PC-3 (cell line): ENCODE data around the gene SOAT1. TPM values are rescaled to one million over a fixed set of nuclear protein-coding genes. Genes with fewer than 3 reads are reported as not detected.

ENCODE experiments used
- ATAC-seq: fragments of 200-7000 bp; cut with Tn5 transposase; 2 replicates; pipeline ENCODE4 v1.9.1; 2020; ENCODE audit warnings: mild to moderate bottlenecking, moderate library complexity
- BruUV-seq: library from RNA; stranded (reverse); fragments of 400-500 nt; replicated peaks from 2 replicates; lab custom pipeline; 2021; lab: Mats Ljungman, UMichigan
- CTCF ChIA-PET: fragments of 300-600 bp; sonication (Branson Sonifier 250); formaldehyde crosslinking; loops from one replicate; lab custom pipeline; 2022; ENCODE audit warnings: antibody characterized with exemption; lab: Charles Lee
- POLR2A ChIA-PET: fragments of 300-600 bp; sonication (Branson Sonifier 250); formaldehyde crosslinking; loops from one replicate; lab custom pipeline; 2022; ENCODE audit warnings: antibody characterized with exemption; ENCODE audit not compliant: unreplicated experiment; lab: Charles Lee
- DNase-seq: peaks from one replicate; pipeline ENCODE4 v3.0.0-alpha.2; 2015
- H2AFZ ChIP-seq: fragments of 300-600 bp; sonication (generic); 2 replicates; pipeline ENCODE4 v1.6.0; 2016; ENCODE audit warnings: antibody characterized with exemption, low read length
- H3F3A ChIP-seq: fragments of 300-600 bp; sonication (generic); one replicate; pipeline ENCODE4 v1.6.0; 2017; ENCODE audit warnings: antibody characterized with exemption, low read length, control low read depth, mild to moderate bottlenecking; ENCODE audit not compliant: unreplicated experiment
- H3K27ac ChIP-seq: fragments of 300-600 bp; sonication (generic); 2 replicates; pipeline ENCODE4 v1.5.1; 2016; ENCODE audit warnings: mild to moderate bottlenecking, low read length
- H3K27me3 ChIP-seq: fragments of 300-600 bp; sonication (generic); 2 replicates; pipeline ENCODE4 v1.6.1; 2016; ENCODE audit warnings: low read length, mixed read lengths
- H3K36me3 ChIP-seq: fragments of 300-600 bp; sonication (generic); 2 replicates; pipeline ENCODE4 v1.6.1; 2016; ENCODE audit warnings: low read depth, mixed run types, low read length, mixed read lengths
- H3K4me1 ChIP-seq: fragments of 300-600 bp; sonication (generic); 2 replicates; pipeline ENCODE4 v1.5.1; 2016; ENCODE audit warnings: low read length; ENCODE audit not compliant: insufficient read depth
- H3K4me2 ChIP-seq: fragments of 300-600 bp; sonication (generic); 2 replicates; pipeline ENCODE4 v1.6.0; 2016; ENCODE audit warnings: low read length
- H3K4me3 ChIP-seq: fragments of 300-600 bp; sonication (generic); 2 replicates; pipeline ENCODE4 v1.5.1; 2016; ENCODE audit warnings: mild to moderate bottlenecking, low read length, mixed read lengths
- H3K79me2 ChIP-seq: fragments of 300-600 bp; sonication (generic); 2 replicates; pipeline ENCODE4 v1.6.1; 2017; ENCODE audit warnings: low read length, mixed read lengths
- H3K9ac ChIP-seq: fragments of 300-600 bp; sonication (generic); 2 replicates; pipeline ENCODE4 v1.6.0; 2016; ENCODE audit warnings: mild to moderate bottlenecking, low read length
- H3K9me2 ChIP-seq: fragments of 300-600 bp; sonication (generic); replicated peaks from 2 replicates; pipeline ENCODE4 v1.6.1; 2016; ENCODE audit warnings: mixed run types, low read length, mixed read lengths
- H3K9me3 ChIP-seq: fragments of 300-600 bp; sonication (generic); 2 replicates; pipeline ENCODE4 v1.6.1; 2016; ENCODE audit warnings: low read length, mixed read lengths
- H4K20me1 ChIP-seq: fragments of 300-600 bp; sonication (generic); 2 replicates; pipeline ENCODE4 v1.6.1; 2016; ENCODE audit warnings: low read length, mixed read lengths
- EZH2 ChIP-seq: fragments of 300-600 bp; sonication (generic); IDR thresholded peaks from one replicate; pipeline ENCODE4 v1.6.1; 2017; ENCODE audit warnings: antibody characterized with exemption, mild to moderate bottlenecking, low read length; ENCODE audit not compliant: unreplicated experiment
- EZH2phosphoT487 ChIP-seq: fragments of 300-600 bp; sonication (generic); IDR thresholded peaks from 2 replicates; pipeline ENCODE4 v1.6.1; 2018; ENCODE audit warnings: mild to moderate bottlenecking, antibody characterized with exemption, low read length, borderline replicate concordance
- intact Hi-C: fragments of 100-400 bp; cut with micrococcal nuclease; formaldehyde crosslinking; loops from 2 replicates; pipeline ENCODE4 v1.9.0; 2023
- total RNA-seq: library from RNA; depleted of rRNA; stranded (reverse); fragments of >200 nt; gene quantifications from 2 replicates; pipeline ENCODE4 v1.2.3, GENCODE V29; 2014
- TF ChIP-seq, protein P1 (sequence below): fragments of 300-600 bp; sonication (generic); conservative IDR thresholded peaks from 2 replicates; pipeline ENCODE4 v1.5.1; 2017; ENCODE audit warnings: antibody characterized with exemption, low read depth, mild to moderate bottlenecking, low read length

SOAT1 gene
- total RNA-seq, 1 experiment from 2014 or later: 10.5 TPM

DNA sequence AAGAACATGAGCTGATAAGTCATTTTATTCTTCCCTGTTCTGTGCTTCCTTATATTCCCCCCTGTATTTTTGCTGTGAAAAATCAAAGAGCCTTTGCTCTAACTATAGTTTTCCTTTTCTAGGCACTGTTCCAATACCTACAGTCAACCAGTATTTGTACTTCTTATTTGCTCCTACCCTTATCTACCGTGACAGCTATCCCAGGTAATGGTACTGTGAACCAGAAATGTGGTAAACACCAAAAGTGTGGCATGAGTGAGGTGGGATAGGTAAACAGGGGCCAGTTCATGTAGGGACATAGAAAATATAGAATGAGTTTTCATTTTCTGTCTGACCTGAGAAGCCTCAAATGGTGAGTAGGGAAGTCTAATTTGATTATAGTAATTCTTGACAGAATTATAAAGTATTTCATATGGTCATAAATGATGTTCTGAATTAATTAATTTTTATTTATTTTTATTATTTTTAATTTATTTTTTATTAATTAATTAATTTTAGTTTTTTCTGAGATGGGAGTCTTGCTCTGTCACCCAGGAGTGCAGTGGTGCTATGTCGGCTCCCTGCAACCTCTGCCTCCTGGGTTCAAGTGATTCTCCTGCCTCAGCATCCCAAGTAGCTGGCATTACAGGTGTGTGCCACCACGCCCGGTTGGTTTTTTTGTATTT lies 49.3 kb downstream of the SOAT1 start:
- intact Hi-C loops: no loop called here
- no peaks in the 10 kb centered on the region for H3K4me1 ChIP-seq
- POLR2A ChIA-PET: interaction anchor here (0.6 kb wide), 1 partner anchor 26 kb away, joined by 7 read pairs; no protein-coding TSS in a partner anchor
- H3K9ac ChIP-seq: no peak overlapping the region
- H3K9me3 ChIP-seq: no peaks in the 10 kb centered on the region
- CTCF ChIA-PET: no interaction called here
- no peak for DNase-seq
- H4K20me1 ChIP-seq: no peaks in the 10 kb centered on the region
- no peak overlapping the region for H3K4me2 ChIP-seq
- H3K9me2 ChIP-seq: no peaks in the 10 kb centered on the region
- no peak overlapping the region for H2AFZ ChIP-seq
- no peaks in the 10 kb centered on the region for H3F3A ChIP-seq
- H3K27ac ChIP-seq: no peak overlapping the region
- TF ChIP-seq EZH2 (no peak), EZH2phosphoT487 (no peak)
- TF ChIP-seq, protein P1, sequence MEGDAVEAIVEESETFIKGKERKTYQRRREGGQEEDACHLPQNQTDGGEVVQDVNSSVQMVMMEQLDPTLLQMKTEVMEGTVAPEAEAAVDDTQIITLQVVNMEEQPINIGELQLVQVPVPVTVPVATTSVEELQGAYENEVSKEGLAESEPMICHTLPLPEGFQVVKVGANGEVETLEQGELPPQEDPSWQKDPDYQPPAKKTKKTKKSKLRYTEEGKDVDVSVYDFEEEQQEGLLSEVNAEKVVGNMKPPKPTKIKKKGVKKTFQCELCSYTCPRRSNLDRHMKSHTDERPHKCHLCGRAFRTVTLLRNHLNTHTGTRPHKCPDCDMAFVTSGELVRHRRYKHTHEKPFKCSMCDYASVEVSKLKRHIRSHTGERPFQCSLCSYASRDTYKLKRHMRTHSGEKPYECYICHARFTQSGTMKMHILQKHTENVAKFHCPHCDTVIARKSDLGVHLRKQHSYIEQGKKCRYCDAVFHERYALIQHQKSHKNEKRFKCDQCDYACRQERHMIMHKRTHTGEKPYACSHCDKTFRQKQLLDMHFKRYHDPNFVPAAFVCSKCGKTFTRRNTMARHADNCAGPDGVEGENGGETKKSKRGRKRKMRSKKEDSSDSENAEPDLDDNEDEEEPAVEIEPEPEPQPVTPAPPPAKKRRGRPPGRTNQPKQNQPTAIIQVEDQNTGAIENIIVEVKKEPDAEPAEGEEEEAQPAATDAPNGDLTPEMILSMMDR: no peak
- H3K4me3 ChIP-seq: no peak overlapping the region
- ATAC-seq: no peak
- H3K36me3 ChIP-seq: peaks cover 6% of the 10 kb centered on the region; the same call in 1 of the 2 replicates
- no peaks in the 10 kb centered on the region for H3K79me2 ChIP-seq
- H3K27me3 ChIP-seq: no peaks in the 10 kb centered on the region
- BruUV-seq: no TSS peak

DNA sequence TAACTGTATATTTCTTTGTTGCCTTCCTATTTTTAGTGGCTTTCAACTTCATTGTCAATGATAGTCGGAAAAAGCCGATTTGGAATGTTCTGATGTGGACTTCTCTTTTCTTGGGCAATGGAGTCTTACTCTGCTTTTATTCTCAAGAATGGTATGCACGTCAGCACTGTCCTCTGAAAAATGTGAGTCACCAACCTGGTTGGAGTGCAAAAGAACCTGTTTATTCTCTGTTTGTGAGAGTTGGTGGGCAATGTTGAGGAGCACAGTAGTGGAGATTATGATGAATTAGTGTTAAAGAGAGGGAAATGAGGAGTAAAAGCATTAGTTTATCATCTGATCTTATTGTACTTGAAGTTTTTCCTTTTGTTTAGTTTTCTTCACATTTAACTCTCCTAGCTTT lies 57.7 kb downstream of the SOAT1 start:
- no peak for ATAC-seq
- Histone ChIP-seq H2AFZ (no peak overlapping the region), H3K36me3 (peaks cover 12% of the 10 kb centered on the region; the same call in 1 of the 2 replicates), H3K9ac (no peak overlapping the region), H3K79me2 (no peaks in the 10 kb centered on the region), H3K4me1 (no peaks in the 10 kb centered on the region), H3K4me2 (no peak overlapping the region), H3K27me3 (no peaks in the 10 kb centered on the region), H3K9me3 (no peaks in the 10 kb centered on the region), H3K4me3 (no peak overlapping the region), H3K27ac (no peak overlapping the region), H4K20me1 (no peaks in the 10 kb centered on the region), H3F3A (no peaks in the 10 kb centered on the region), H3K9me2 (no peaks in the 10 kb centered on the region)
- CTCF ChIA-PET: no interaction called here
- no peak for DNase-seq
- POLR2A ChIA-PET: no interaction called here
- BruUV-seq: no TSS peak
- TF ChIP-seq, protein P1: no peak
- no peak for TF ChIP-seq EZH2
- TF ChIP-seq EZH2phosphoT487: no peak
- intact Hi-C loops: no loop called here

DNA sequence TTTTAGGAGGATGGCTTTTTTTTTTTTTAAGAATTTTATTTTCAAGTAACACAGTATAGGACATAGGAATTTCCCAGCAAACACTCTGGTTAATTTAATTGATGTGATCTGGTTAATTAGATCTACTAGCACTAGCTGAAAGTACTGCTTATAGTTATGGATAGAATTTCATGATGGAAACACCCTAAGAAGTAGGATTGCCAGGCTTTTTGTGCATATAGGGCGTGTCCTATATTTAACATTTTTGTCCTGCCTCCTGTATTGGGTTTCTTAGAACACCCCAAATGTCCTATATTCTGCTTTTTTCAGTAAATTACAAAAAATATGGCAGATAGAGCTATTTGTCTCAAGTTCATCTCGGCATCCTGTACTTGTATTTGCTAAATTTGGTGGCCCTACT lies 58.6 kb downstream of the SOAT1 start:
- no peaks in the 10 kb centered on the region for H3K9me2 ChIP-seq
- BruUV-seq: no TSS peak
- intact Hi-C loops: no loop called here
- H3K79me2 ChIP-seq: no peaks in the 10 kb centered on the region
- DNase-seq: no peak
- no peaks in the 10 kb centered on the region for H4K20me1 ChIP-seq
- no peak overlapping the region for H3K27ac ChIP-seq
- no peaks in the 10 kb centered on the region for H3K27me3 ChIP-seq
- ATAC-seq: no peak
- no peak for TF ChIP-seq EZH2phosphoT487
- TF ChIP-seq, protein P1: no peak
- H3K4me2 ChIP-seq: no peak overlapping the region
- POLR2A ChIA-PET: no interaction called here
- no peaks in the 10 kb centered on the region for H3K9me3 ChIP-seq
- H2AFZ ChIP-seq: no peak overlapping the region
- CTCF ChIA-PET: no interaction called here
- H3K4me3 ChIP-seq: no peak overlapping the region
- H3F3A ChIP-seq: no peaks in the 10 kb centered on the region
- peaks cover 12% of the 10 kb centered on the region; the same call in 1 of the 2 replicates for H3K36me3 ChIP-seq
- H3K4me1 ChIP-seq: no peaks in the 10 kb centered on the region
- no peak overlapping the region for H3K9ac ChIP-seq
